K562 (cell line): Measurements from ENCODE around the gene IPP. TPM values are rescaled to one million over a fixed set of nuclear protein-coding genes. Genes with fewer than 3 reads are reported as not detected.

Experiments used
- ATAC-seq: fragments of 200-7000 bp; cut with Tn5 transposase; 3 replicates; pipeline ENCODE4 v1.9.1; 2020; ENCODE audit warnings: moderate library complexity
- BruUV-seq: library from RNA; stranded (reverse); fragments of 400-500 nt; replicated peaks from 2 replicates; lab custom pipeline; 2021; lab: Mats Ljungman, UMichigan
- CTCF ChIA-PET: fragments of 300-600 bp; formaldehyde crosslinking; extraction: SDS; loops from one replicate; lab custom pipeline; 2021; ENCODE audit warnings: low intra/inter-chr PET ratio; lab: Yijun Ruan, JAX
- POLR2A ChIA-PET: fragments of 300-600, 350-650 bp; sonication (Branson Sonifier 250); formaldehyde crosslinking; extraction: SDS; loops from one replicate; lab custom pipeline; 2021; ENCODE audit warnings: antibody characterized with exemption, inconsistent platforms; lab: Yijun Ruan, JAX
- DNase-seq, 4 experiments: peaks; one replicate each; pipeline versions ENCODE4 v3.0.0 to v3.0.0-alpha.2; 2011 to 2018; ENCODE audit warnings: low spot score in 3 of 4, mixed read lengths in 3 of 4; ENCODE audit errors: extremely low read depth in 1 of 4
- FAIRE-seq: peaks from 2 replicates; lab custom pipeline; 2011; peaks lifted over from hg19 to GRCh38; lab: Jason Lieb, UNC
- H2AFZ ChIP-seq: 2 replicates; pipeline ENCODE4 v1.6.0; 2011; ENCODE audit warnings: low read depth, low read length, control low read depth, inconsistent platforms
- H3K27ac ChIP-seq: fragments of 200-600 bp; 3 replicates; pipeline ENCODE4 v1.8.0; 2011; ENCODE audit warnings: low read depth, mild to moderate bottlenecking, control low read depth, inconsistent platforms, low read length, moderate library complexity, mixed read lengths; ENCODE audit errors: extremely low read depth
- H3K27me3 ChIP-seq, 2 experiments: fragments of 300-600 bp in 1 of 2; 2 replicates in 1 of 2; 3 replicates in 1 of 2; pipeline versions ENCODE4 v1.6.0 to v1.8.0; 2011; ENCODE audit warnings: inconsistent platforms in 2 of 2, low read length in 2 of 2, mild to moderate bottlenecking in 1 of 2, mixed read lengths in 1 of 2, moderate library complexity in 1 of 2; ENCODE audit not compliant: control insufficient read depth in 2 of 2, insufficient read depth in 2 of 2
- H3K36me3 ChIP-seq: fragments of 300-600 bp; 3 replicates; pipeline ENCODE4 v1.8.0; 2011; ENCODE audit warnings: mild to moderate bottlenecking, low read length, inconsistent platforms; ENCODE audit not compliant: control insufficient read depth, insufficient read depth
- H3K4me1 ChIP-seq, 2 experiments: fragments of 200-600 bp in 1 of 2; replicated peaks in 1 of 2; 2 replicates in 1 of 2; 3 replicates in 1 of 2; pipeline versions ENCODE4 v1.5.1 to v1.8.0; 2011; ENCODE audit warnings: inconsistent platforms in 2 of 2, low read length in 2 of 2, mild to moderate bottlenecking in 1 of 2, mixed read lengths in 1 of 2, moderate library complexity in 1 of 2; ENCODE audit not compliant: control insufficient read depth in 2 of 2, insufficient read depth in 2 of 2
- H3K4me2 ChIP-seq: 2 replicates; pipeline ENCODE4 v1.6.1; 2011; ENCODE audit warnings: low read length, control low read depth, inconsistent platforms, mixed read lengths; ENCODE audit not compliant: insufficient read depth
- H3K4me3 ChIP-seq: fragments of 200-600 bp; sonication (generic), shearing (Covaris generic); 2 replicates; pipeline ENCODE4 v1.5.1; 2016; ENCODE audit warnings: control low read depth, inconsistent platforms
- H3K79me2 ChIP-seq: fragments of 200-600 bp; 3 replicates; pipeline ENCODE4 v1.8.0; 2011; ENCODE audit warnings: low read length, inconsistent platforms; ENCODE audit not compliant: control insufficient read depth, insufficient read depth
- H3K9ac ChIP-seq, 2 experiments: 2 replicates each; pipeline versions ENCODE4 v1.6.0 to v1.6.1; 2011; ENCODE audit warnings: low read depth in 2 of 2, low read length in 2 of 2, control low read depth in 1 of 2, inconsistent platforms in 1 of 2, mild to moderate bottlenecking in 1 of 2, mixed read lengths in 1 of 2; ENCODE audit not compliant: insufficient read depth in 1 of 2
- H3K9me1 ChIP-seq: one replicate; pipeline ENCODE4 v1.6.0; 2011; ENCODE audit warnings: inconsistent platforms, mild to moderate bottlenecking, low read length, moderate library complexity; ENCODE audit not compliant: control insufficient read depth, insufficient read depth
- H3K9me3 ChIP-seq: replicated peaks from 2 replicates; pipeline ENCODE4 v1.5.1; 2011; ENCODE audit warnings: low read depth, low read length, inconsistent platforms; ENCODE audit not compliant: control insufficient read depth, insufficient read depth
- H4K20me1 ChIP-seq: replicated peaks from 2 replicates; pipeline ENCODE4 v1.6.1; 2011; ENCODE audit warnings: low read length, inconsistent platforms, mixed read lengths; ENCODE audit not compliant: control insufficient read depth, insufficient read depth
- BRD4 ChIP-seq: fragments of 200-600 bp; sonication (generic); IDR thresholded peaks from 2 replicates; pipeline ENCODE4 v1.6.1; 2017; ENCODE audit warnings: inconsistent platforms
- CGGBP1 ChIP-seq: fragments of 250-450 bp; sonication (Bioruptor Pico); IDR thresholded peaks from 2 replicates; pipeline ENCODE4 v1.9.0; 2021; ENCODE audit warnings: mild to moderate bottlenecking
- CHD2 ChIP-seq: IDR thresholded peaks from 2 replicates; pipeline ENCODE4 v1.6.1; 2011; ENCODE audit warnings: low read depth, low read length
- DIDO1 ChIP-seq: fragments of 450-650 bp; IDR thresholded peaks from 2 replicates; pipeline ENCODE4 v1.6.1; 2016; ENCODE audit warnings: low read depth, missing biosample characterization, missing genetic modification characterization
- E2F5 ChIP-seq: sonication (generic); formaldehyde crosslinking; IDR thresholded peaks from 2 replicates; pipeline ENCODE4 v1.8.0; 2022; ENCODE audit warnings: mild to moderate bottlenecking, missing genetic modification reagents
- FOXA1 ChIP-seq: fragments of 450-650 bp; IDR thresholded peaks from 2 replicates; pipeline ENCODE4 v1.6.1; 2016; ENCODE audit warnings: mild to moderate bottlenecking, borderline replicate concordance
- GATAD2A ChIP-seq: fragments of 450-650 bp; IDR thresholded peaks from 2 replicates; pipeline ENCODE4 v1.6.1; 2017
- MCM2 ChIP-seq: fragments of 450-650 bp; IDR thresholded peaks from 2 replicates; pipeline ENCODE4 v1.6.1; 2017; ENCODE audit warnings: low read depth, mild to moderate bottlenecking
- PCBP2 ChIP-seq: fragments of 200-400 bp; formaldehyde crosslinking; IDR thresholded peaks from 2 replicates; pipeline ENCODE4 v1.6.1; 2018; ENCODE audit warnings: low read length, low read depth, mild to moderate bottlenecking, moderate library complexity; ENCODE audit not compliant: poor library complexity, severe bottlenecking
- SAP30 ChIP-seq: fragments of 200-600 bp; sonication (generic); IDR thresholded peaks from 2 replicates; pipeline ENCODE4 v1.6.1; 2012; ENCODE audit warnings: borderline replicate concordance, low read depth, mild to moderate bottlenecking, moderate library complexity, low read length, control low read depth, inconsistent platforms; ENCODE audit not compliant: insufficient read depth, poor library complexity, severe bottlenecking
- SREBF1 ChIP-seq: fragments of 150-350 bp; IDR thresholded peaks from 2 replicates; pipeline ENCODE4 v1.6.1; 2014; ENCODE audit warnings: antibody characterized with exemption, low read depth, low read length, borderline replicate concordance
- ZNF239 ChIP-seq: fragments of 250-450 bp; sonication (Bioruptor Pico); IDR thresholded peaks from 2 replicates; pipeline ENCODE4 v1.4.0; 2020; ENCODE audit warnings: mild to moderate bottlenecking
- WGBS: fragments of 100-300 bp; shearing (Covaris generic); methylation state at CpG from one replicate; pipeline ENCODE4 v1.1.6; 2016; ENCODE audit warnings: low coverage, mixed read lengths; ENCODE audit not compliant: insufficient coverage; ENCODE audit errors: missing lambda C conversion rate; 5-methylcytosine and 5-hydroxymethylcytosine counted together
- in situ Hi-C: fragments of 300-500 bp; cut with MboI; formaldehyde crosslinking; loops from 4 replicates; pipeline ENCODE4 v1.15.0; 2018; ENCODE audit warnings: inconsistent platforms, mixed read lengths
- intact Hi-C: fragments of 100-400 bp; cut with micrococcal nuclease; formaldehyde crosslinking; loops from 2 replicates; pipeline ENCODE4 v1.14.2; 2022
- polyA plus RNA-seq, 8 experiments: library from polyadenylated mRNA; depleted of rRNA in 4 of 8; stranded (reverse) in 5 of 8; unstranded in 3 of 8; fragments of >200 nt; fragmentation: Nextera tagmentation in 2 of 8; fragmentation: Illumina TruSeq in 1 of 8; extraction: Ambion mirVana in 2 of 8; extraction: Trizol in 1 of 8; gene quantifications; 2 replicates each; pipeline versions ENCODE4 v1.2.1 to v1.2.3, GENCODE V29; 2011 to 2014; ENCODE audit warnings: inconsistent platforms in 1 of 8, missing spikeins in 1 of 8
- total RNA-seq, 7 experiments: library from RNA; depleted of rRNA in 6 of 7; stranded (reverse); fragments of >200 nt in 6 of 7; fragmentation: Illumina TruSeq in 2 of 7; extraction: Trizol in 2 of 7; gene quantifications; 2 replicates each; pipeline versions ENCODE4 v1.2.1 to v1.2.3, GENCODE V29; 2011 to 2021; ENCODE audit warnings: low replicate concordance in 1 of 7
- TF ChIP-seq, protein P1 (sequence below): fragments of 450-650 bp; IDR thresholded peaks from 2 replicates; pipeline ENCODE4 v1.6.1; 2017; ENCODE audit warnings: antibody characterized with exemption, mild to moderate bottlenecking

Gene IPP
- total and polyA plus RNA-seq, 9 of the 15 experiments (the other 6 are each of a cell fraction or from before 2014, with no cell fraction given) = 6.9 to 15.1 (median 9.7) TPM

- ATAC-seq (no peak), FAIRE-seq (no peak)
- no peaks in the 10 kb centered on the region for H3K9me1 ChIP-seq
- CTCF ChIA-PET = no interaction called here
- no peak overlapping the region for H3K27ac ChIP-seq
- no peak overlapping the region for H3K4me3 ChIP-seq
- H4K20me1 ChIP-seq = no peaks in the 10 kb centered on the region
- H3K4me2 ChIP-seq = no peak overlapping the region
- H3K36me3 ChIP-seq = peaks cover 7% of the 10 kb centered on the region; the same call in 2 of the 3 replicates
- 79% methylated on average over 4 of the region's 4 CpGs for WGBS
- TF ChIP-seq FOXA1 = no peak
- TF ChIP-seq ZNF239 (CRISPR knock-in tag) = no peak
- no peak for TF ChIP-seq CGGBP1 (CRISPR knock-in tag)
- no peak for TF ChIP-seq PCBP2
- no peak for TF ChIP-seq E2F5 (CRISPR knock-in tag)
- no peak for TF ChIP-seq MCM2
- no peak for TF ChIP-seq DIDO1
- no peak for TF ChIP-seq SREBF1
- no peak for TF ChIP-seq SAP30
- TF ChIP-seq CHD2 = no peak
- no peak for TF ChIP-seq GATAD2A
- TF ChIP-seq BRD4 = no peak
- TF ChIP-seq, protein P1, sequence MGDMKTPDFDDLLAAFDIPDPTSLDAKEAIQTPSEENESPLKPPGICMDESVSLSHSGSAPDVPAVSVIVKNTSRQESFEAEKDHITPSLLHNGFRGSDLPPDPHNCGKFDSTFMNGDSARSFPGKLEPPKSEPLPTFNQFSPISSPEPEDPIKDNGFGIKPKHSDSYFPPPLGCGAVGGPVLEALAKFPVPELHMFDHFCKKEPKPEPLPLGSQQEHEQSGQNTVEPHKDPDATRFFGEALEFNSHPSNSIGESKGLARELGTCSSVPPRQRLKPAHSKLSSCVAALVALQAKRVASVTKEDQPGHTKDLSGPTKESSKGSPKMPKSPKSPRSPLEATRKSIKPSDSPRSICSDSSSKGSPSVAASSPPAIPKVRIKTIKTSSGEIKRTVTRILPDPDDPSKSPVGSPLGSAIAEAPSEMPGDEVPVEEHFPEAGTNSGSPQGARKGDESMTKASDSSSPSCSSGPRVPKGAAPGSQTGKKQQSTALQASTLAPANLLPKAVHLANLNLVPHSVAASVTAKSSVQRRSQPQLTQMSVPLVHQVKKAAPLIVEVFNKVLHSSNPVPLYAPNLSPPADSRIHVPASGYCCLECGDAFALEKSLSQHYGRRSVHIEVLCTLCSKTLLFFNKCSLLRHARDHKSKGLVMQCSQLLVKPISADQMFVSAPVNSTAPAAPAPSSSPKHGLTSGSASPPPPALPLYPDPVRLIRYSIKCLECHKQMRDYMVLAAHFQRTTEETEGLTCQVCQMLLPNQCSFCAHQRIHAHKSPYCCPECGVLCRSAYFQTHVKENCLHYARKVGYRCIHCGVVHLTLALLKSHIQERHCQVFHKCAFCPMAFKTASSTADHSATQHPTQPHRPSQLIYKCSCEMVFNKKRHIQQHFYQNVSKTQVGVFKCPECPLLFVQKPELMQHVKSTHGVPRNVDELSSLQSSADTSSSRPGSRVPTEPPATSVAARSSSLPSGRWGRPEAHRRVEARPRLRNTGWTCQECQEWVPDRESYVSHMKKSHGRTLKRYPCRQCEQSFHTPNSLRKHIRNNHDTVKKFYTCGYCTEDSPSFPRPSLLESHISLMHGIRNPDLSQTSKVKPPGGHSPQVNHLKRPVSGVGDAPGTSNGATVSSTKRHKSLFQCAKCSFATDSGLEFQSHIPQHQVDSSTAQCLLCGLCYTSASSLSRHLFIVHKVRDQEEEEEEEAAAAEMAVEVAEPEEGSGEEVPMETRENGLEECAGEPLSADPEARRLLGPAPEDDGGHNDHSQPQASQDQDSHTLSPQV = no peak
- TF ChIP-seq, all 486 proteins: peak for 0
- in situ Hi-C loops (no loop called here), intact Hi-C loops (no loop called here)
- no TSS peak for BruUV-seq
- H3K27me3 ChIP-seq = no peaks in the 10 kb centered on the region
- POLR2A ChIA-PET = interaction anchor here (1.0 kb wide), 1 partner anchor 13 kb away, joined by 3 read pairs; no protein-coding TSS in a partner anchor
- no peak overlapping the region for H2AFZ ChIP-seq
- no peak overlapping the region for H3K9ac ChIP-seq
- H3K4me1 ChIP-seq = peaks cover 0 to 4% of the 10 kb centered on the region in 2 experiments; a peak in 3 of 5 replicates
- DNase-seq = no peak
- H3K9me3 ChIP-seq = no peaks in the 10 kb centered on the region
- H3K79me2 ChIP-seq = 0 out of 3 replicates have a peak, but pooled peaks cover 2% of the 10 kb centered on the region
Measured at GRCh38 chr1:45739137-45739536, 11.3 kb downstream of the IPP start.
